ENCODE results near the gene MBD5. TPM values are rescaled to one million over a fixed set of nuclear protein-coding genes. Genes with fewer than 3 reads are reported as not detected.

MBD5 gene
- polyA plus RNA-seq, 1 of the 3 experiments (the other 2 are of a cell fraction): 7.4 TPM

GRCh38 chr2:148259674-148260073 is 238.8 kb downstream of the MBD5 start:
- Histone ChIP-seq H3K36me3 (replicated peaks in 1 of 2; ENCODE audit: control insufficient read depth in 1 of 2, insufficient read depth in 2 of 2, low read length in 1 of 2) (no peaks in the 10 kb centered on the region), H3K9ac (no peak overlapping the region), H3K4me2 (no peak overlapping the region), H4K20me1 (ENCODE audit: insufficient read depth) (no peaks in the 10 kb centered on the region), H3K9me3 (no peaks in the 10 kb centered on the region), H2AFZ (ENCODE audit: low read depth) (no peak overlapping the region), H3K27me3 (ENCODE audit: insufficient read depth) (no peaks in the 10 kb centered on the region), H3F3A (replicated peaks; ENCODE audit: insufficient read depth) (no peaks in the 10 kb centered on the region), H3K79me2 (ENCODE audit: insufficient read depth) (no peaks in the 10 kb centered on the region), H3K27ac (ENCODE audit: low read depth in 2 of 2, low read length in 1 of 2) (no peak overlapping the region), H3K4me1 (ENCODE audit: control insufficient read depth in 1 of 2, insufficient read depth in 2 of 2, low read depth in 1 of 2, low read length in 1 of 2) (no peaks in the 10 kb centered on the region), H3K4me3 (ENCODE audit: low read depth in 2 of 2, low read length in 1 of 2) (no peak overlapping the region; a peak in 1 of 4 replicates), H3K9me2 (no peaks in the 10 kb centered on the region)
- no peak for DNase-seq
- ChIA-PET POLR2A (no interaction called here), CTCF (no interaction called here)
- TF ChIP-seq CTCF (IDR thresholded peaks at IDR 0.05) (peak; percentile 31), CHD2 (IDR thresholded peaks at IDR 0.05; ENCODE audit: low read length, partially characterized antibody) (no peak)
- 85% methylated on average over 6 of the region's 6 CpGs for WGBS (ENCODE audit: low lambda C conversion rate)

GRCh38 chr2:148263890-148264289 is 243.0 kb downstream of the MBD5 start:
- DNase-seq: no peak
- TF ChIP-seq USF2 (IDR thresholded peaks at IDR 0.05; ENCODE audit: borderline replicate concordance, low read depth, low read length) (no peak), PBX3 (IDR thresholded peaks at IDR 0.05) (no peak), FOXJ3 (CRISPR knock-in tag; IDR thresholded peaks at IDR 0.05) (no peak), NFIC (IDR thresholded peaks at IDR 0.05; ENCODE audit: borderline replicate concordance) (no peak)
- Histone ChIP-seq H3F3A (replicated peaks; ENCODE audit: insufficient read depth) (no peaks in the 10 kb centered on the region), H3K36me3 (replicated peaks in 1 of 2; ENCODE audit: control insufficient read depth in 1 of 2, insufficient read depth in 2 of 2, low read length in 1 of 2) (peaks cover 0 to 5% of the 10 kb centered on the region in 2 experiments), H3K9ac (no peak overlapping the region), H3K27me3 (ENCODE audit: insufficient read depth) (no peaks in the 10 kb centered on the region), H3K4me3 (ENCODE audit: low read depth in 2 of 2, low read length in 1 of 2) (no peak overlapping the region), H3K9me3 (no peaks in the 10 kb centered on the region), H3K4me1 (ENCODE audit: control insufficient read depth in 1 of 2, insufficient read depth in 2 of 2, low read depth in 1 of 2, low read length in 1 of 2) (no peaks in the 10 kb centered on the region), H3K9me2 (no peaks in the 10 kb centered on the region; the same call in 1 of the 2 replicates), H2AFZ (ENCODE audit: low read depth) (no peak overlapping the region), H3K4me2 (no peak overlapping the region), H4K20me1 (ENCODE audit: insufficient read depth) (no peaks in the 10 kb centered on the region), H3K27ac (ENCODE audit: low read depth in 2 of 2, low read length in 1 of 2) (no peak overlapping the region), H3K79me2 (ENCODE audit: insufficient read depth) (no peaks in the 10 kb centered on the region)
- CTCF ChIA-PET: no interaction called here
- 97% methylated on average over 2 of the region's 2 CpGs for WGBS (ENCODE audit: low lambda C conversion rate)
- POLR2A ChIA-PET: no interaction called here

GRCh38 chr2:148273158-148273691 is 252.3 kb downstream of the MBD5 start:
- no peak overlapping the region for H3K4me3 ChIP-seq (ENCODE audit: low read depth in 2 of 2, low read length in 1 of 2)
- no peak overlapping the region for H3K27ac ChIP-seq (ENCODE audit: low read depth in 2 of 2, low read length in 1 of 2)
- no peak for TF ChIP-seq IRF3 (IDR thresholded peaks at IDR 0.05; ENCODE audit: low read depth, low read length)
- TF ChIP-seq RCOR1 (IDR thresholded peaks at IDR 0.05; ENCODE audit: low read length): no peak
- TF ChIP-seq EZH2phosphoT487 (IDR thresholded peaks at IDR 0.05; ENCODE audit: borderline replicate concordance, low read depth): no peak
- TF ChIP-seq SMC3 (IDR thresholded peaks at IDR 0.05; ENCODE audit: low read depth, low read length): no peak
- no peak for TF ChIP-seq MAX (IDR thresholded peaks at IDR 0.05; ENCODE audit: low read depth)
- no peak for TF ChIP-seq MXI1 (IDR thresholded peaks at IDR 0.05; ENCODE audit: low read depth, low read length)
- TF ChIP-seq FOSL2 (IDR thresholded peaks at IDR 0.05; ENCODE audit: borderline replicate concordance, low read depth): no peak
- no peak for TF ChIP-seq TAF1 (IDR thresholded peaks at IDR 0.05; ENCODE audit: borderline replicate concordance, low read depth, low read length)
- no peak for TF ChIP-seq JUND (IDR thresholded peaks at IDR 0.05)
- TF ChIP-seq GABPA (IDR thresholded peaks at IDR 0.05; ENCODE audit: low read depth): no peak
- no peak overlapping the region for H2AFZ ChIP-seq (ENCODE audit: low read depth)
- 0 out of 2 replicates have a peak, but pooled peaks cover 3% of the 10 kb centered on the region for H3K9me2 ChIP-seq
- H4K20me1 ChIP-seq (ENCODE audit: insufficient read depth): no peaks in the 10 kb centered on the region
- POLR2A ChIA-PET: no interaction called here
- H3K9ac ChIP-seq: no peak overlapping the region
- H3K27me3 ChIP-seq (ENCODE audit: insufficient read depth): no peaks in the 10 kb centered on the region
- CTCF ChIA-PET: no interaction called here
- H3F3A ChIP-seq (replicated peaks; ENCODE audit: insufficient read depth): no peaks in the 10 kb centered on the region
- H3K4me2 ChIP-seq: no peak overlapping the region; the same call in 1 of the 2 replicates
- no peak for DNase-seq
- H3K9me3 ChIP-seq: no peaks in the 10 kb centered on the region
- no peaks in the 10 kb centered on the region for H3K36me3 ChIP-seq (replicated peaks in 1 of 2; ENCODE audit: control insufficient read depth in 1 of 2, insufficient read depth in 2 of 2, low read length in 1 of 2)
- peaks cover 0 to 7% of the 10 kb centered on the region in 2 experiments; a peak in 1 of 4 replicates for H3K4me1 ChIP-seq (ENCODE audit: control insufficient read depth in 1 of 2, insufficient read depth in 2 of 2, low read depth in 1 of 2, low read length in 1 of 2)
- 63% methylated on average over 4 of the region's 4 CpGs for WGBS (ENCODE audit: low lambda C conversion rate)
- no peaks in the 10 kb centered on the region for H3K79me2 ChIP-seq (ENCODE audit: insufficient read depth)

Measured in SK-N-SH (cell line).